Lower leg skin (tissue), 4 donors: Measurements from ENCODE around the gene PDE1A. TPM values are rescaled to one million over a fixed set of nuclear protein-coding genes. Genes with fewer than 3 reads are reported as not detected.

ENCODE experiments used
- DNase-seq, 2 donors: peaks; one replicate each; pipeline ENCODE4 v3.0.0-alpha.2; 2019; ENCODE audit warnings: low spot score in 2 of 2
- H3K4me3 ChIP-seq: fragments of 200-600 bp; sonication (generic); 2 replicates; pipeline ENCODE4 v1.5.1; 2017; ENCODE audit warnings: mild to moderate bottlenecking, low read depth; ENCODE audit not compliant: poor library complexity, severe bottlenecking
- POLR2A ChIP-seq, 2 donors: fragments of 450-650 bp; IDR thresholded peaks; one replicate each; pipeline ENCODE4 v1.6.1; 2016 to 2017; ENCODE audit warnings: antibody characterized with exemption in 2 of 2, mild to moderate bottlenecking in 1 of 2, moderate library complexity in 1 of 2
- WGBS, 2 donors: methylation state at CpG; one replicate each; pipeline ENCODE4 v1.1.5; 2018; 5-methylcytosine and 5-hydroxymethylcytosine counted together
- intact Hi-C: fragments of 100-400 bp; cut with DNase I; formaldehyde crosslinking; loops from one replicate; pipeline ENCODE4 v1.15.0; 2023; ENCODE audit warnings: low total_unique reads
- total RNA-seq, 4 donors: library from RNA; depleted of rRNA; stranded (reverse); fragments of >200 nt; gene quantifications; one replicate each; pipeline ENCODE4 v1.1.0, GENCODE V29; 2016
- TF ChIP-seq, protein P1 (sequence below), 3 donors: fragments of 450-650 bp; IDR thresholded peaks; one replicate each; pipeline ENCODE4 v1.5.1; 2016; ENCODE audit warnings: antibody characterized with exemption in 3 of 3, mild to moderate bottlenecking in 3 of 3, moderate library complexity in 2 of 3

Gene PDE1A
- total RNA-seq, 4 donors from 2014 or later, result 0.11 to 4.3 (median 2.2) TPM

DNA sequence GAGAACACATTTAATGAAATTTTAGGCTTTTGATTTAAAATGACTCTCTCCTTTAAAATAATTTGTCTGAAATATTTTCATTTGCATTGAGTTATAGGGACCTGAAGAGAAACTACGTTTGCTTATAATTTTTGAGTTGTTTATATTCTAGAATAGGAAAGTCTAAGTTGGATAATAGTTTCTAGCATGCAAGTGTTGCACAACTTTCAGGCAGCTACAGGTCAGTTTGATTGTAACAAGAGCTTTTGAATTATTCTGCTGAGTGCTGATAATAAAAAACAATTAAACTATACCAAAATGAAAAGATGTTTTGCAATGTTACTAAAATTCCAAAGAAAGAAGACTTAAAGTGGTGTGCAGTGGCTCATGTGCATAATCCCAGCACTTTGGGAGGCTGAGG, 71.0 kb downstream of the PDE1A start:
- DNase-seq, result no peak
- no peak for TF ChIP-seq POLR2A (IDR thresholded peaks at IDR 0.05)
- TF ChIP-seq, protein P1, sequence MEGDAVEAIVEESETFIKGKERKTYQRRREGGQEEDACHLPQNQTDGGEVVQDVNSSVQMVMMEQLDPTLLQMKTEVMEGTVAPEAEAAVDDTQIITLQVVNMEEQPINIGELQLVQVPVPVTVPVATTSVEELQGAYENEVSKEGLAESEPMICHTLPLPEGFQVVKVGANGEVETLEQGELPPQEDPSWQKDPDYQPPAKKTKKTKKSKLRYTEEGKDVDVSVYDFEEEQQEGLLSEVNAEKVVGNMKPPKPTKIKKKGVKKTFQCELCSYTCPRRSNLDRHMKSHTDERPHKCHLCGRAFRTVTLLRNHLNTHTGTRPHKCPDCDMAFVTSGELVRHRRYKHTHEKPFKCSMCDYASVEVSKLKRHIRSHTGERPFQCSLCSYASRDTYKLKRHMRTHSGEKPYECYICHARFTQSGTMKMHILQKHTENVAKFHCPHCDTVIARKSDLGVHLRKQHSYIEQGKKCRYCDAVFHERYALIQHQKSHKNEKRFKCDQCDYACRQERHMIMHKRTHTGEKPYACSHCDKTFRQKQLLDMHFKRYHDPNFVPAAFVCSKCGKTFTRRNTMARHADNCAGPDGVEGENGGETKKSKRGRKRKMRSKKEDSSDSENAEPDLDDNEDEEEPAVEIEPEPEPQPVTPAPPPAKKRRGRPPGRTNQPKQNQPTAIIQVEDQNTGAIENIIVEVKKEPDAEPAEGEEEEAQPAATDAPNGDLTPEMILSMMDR (IDR thresholded peaks at IDR 0.05), result no peak
- intact Hi-C loops, result no loop called here
- H3K4me3 ChIP-seq, result no peak overlapping the region
- WGBS, 2 donors, result 56 to 62% methylated on average over 1 of the region's 1 CpG

DNA sequence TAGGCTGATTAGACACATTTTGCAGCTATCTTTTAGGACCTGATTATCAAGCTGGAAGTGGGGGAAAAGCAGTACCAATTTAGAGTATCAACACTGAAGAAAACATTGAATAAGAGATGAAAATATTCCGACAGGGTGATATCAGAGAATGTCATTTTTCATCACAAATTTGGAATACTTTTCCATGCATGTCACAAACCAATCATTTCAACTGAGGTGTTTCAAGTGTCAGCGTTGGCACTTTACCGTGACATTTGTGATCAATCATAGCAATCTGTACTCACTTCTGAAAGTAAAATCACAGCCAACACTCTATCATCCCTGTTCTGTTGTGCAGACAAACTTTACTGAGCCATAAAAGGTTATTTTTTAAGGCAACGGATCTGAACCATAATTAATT, 75.4 kb downstream of the PDE1A start:
- H3K4me3 ChIP-seq, result no peak overlapping the region
- WGBS, 2 donors, result 74 to 75% methylated on average over 4 of the region's 4 CpGs
- TF ChIP-seq POLR2A (IDR thresholded peaks at IDR 0.05), result no peak
- TF ChIP-seq, protein P1 (IDR thresholded peaks at IDR 0.05), result no peak
- no peak for DNase-seq
- intact Hi-C loops, result no loop called here

GRCh38 chr2:182349268-182349667, 77.6 kb downstream of the PDE1A start:
- no peak overlapping the region for H3K4me3 ChIP-seq
- 44 to 45% methylated on average over 2 of the region's 2 CpGs for WGBS, 2 donors
- no peak for DNase-seq
- intact Hi-C loops, result no loop called here
- TF ChIP-seq POLR2A (IDR thresholded peaks at IDR 0.05), result no peak
- TF ChIP-seq, protein P1 (IDR thresholded peaks at IDR 0.05), result no peak

DNA sequence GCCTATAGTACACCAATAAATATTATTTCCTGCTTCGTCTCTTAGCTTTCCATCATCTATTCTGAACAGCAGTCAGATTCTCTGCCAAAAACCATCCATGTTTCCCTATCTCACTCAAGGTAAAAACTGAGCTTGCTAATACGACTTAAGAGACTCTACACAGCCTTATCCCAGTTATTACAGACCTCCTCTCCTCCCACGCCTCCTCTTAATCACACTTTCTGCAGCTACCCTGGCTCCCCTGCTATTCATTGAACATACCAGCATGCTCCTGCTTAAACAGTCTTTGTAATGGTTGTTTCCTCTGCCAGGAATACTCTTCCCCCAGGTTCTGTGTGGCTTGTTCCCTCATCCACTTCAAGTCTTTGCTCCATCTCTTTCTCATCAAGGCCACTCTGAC, 81.5 kb downstream of the PDE1A start:
- DNase-seq, result no peak
- intact Hi-C loops, result no loop called here
- no peak overlapping the region for H3K4me3 ChIP-seq
- WGBS, 2 donors, result 85 to 91% methylated on average over 3 of the region's 3 CpGs
- TF ChIP-seq, protein P1 (IDR thresholded peaks at IDR 0.05), result no peak
- no peak for TF ChIP-seq POLR2A (IDR thresholded peaks at IDR 0.05)

GRCh38 chr2:182330451-182331305, 96.2 kb downstream of the PDE1A start:
- intact Hi-C loops, result no loop called here
- TF ChIP-seq, protein P1 (IDR thresholded peaks at IDR 0.05), result no peak
- TF ChIP-seq POLR2A (IDR thresholded peaks at IDR 0.05), result no peak
- no peak for DNase-seq
- WGBS, 2 donors, result 83 to 86% methylated on average over 5 of the region's 5 CpGs
- H3K4me3 ChIP-seq, result no peak overlapping the region
